SU-DHL-6 (cell line): Measurements from ENCODE around the gene KCNJ15.

Experiments
- EZH2phosphoT487 ChIP-seq: fragments of 200-600 bp; sonication (generic), shearing (Covaris generic); conservative IDR thresholded peaks from 2 replicates; pipeline ENCODE4 v1.6.1; 2018; ENCODE audit warnings: mild to moderate bottlenecking, antibody characterized with exemption, low read length, moderate library complexity, mixed read lengths
- TF ChIP-seq, protein P1 (sequence below): fragments of 200-600 bp; sonication (generic); IDR thresholded peaks from one replicate; pipeline ENCODE4 v1.5.1; 2017; ENCODE audit warnings: antibody characterized with exemption, mild to moderate bottlenecking, low read length, moderate library complexity; ENCODE audit not compliant: insufficient read depth, poor library complexity, severe bottlenecking

DNA sequence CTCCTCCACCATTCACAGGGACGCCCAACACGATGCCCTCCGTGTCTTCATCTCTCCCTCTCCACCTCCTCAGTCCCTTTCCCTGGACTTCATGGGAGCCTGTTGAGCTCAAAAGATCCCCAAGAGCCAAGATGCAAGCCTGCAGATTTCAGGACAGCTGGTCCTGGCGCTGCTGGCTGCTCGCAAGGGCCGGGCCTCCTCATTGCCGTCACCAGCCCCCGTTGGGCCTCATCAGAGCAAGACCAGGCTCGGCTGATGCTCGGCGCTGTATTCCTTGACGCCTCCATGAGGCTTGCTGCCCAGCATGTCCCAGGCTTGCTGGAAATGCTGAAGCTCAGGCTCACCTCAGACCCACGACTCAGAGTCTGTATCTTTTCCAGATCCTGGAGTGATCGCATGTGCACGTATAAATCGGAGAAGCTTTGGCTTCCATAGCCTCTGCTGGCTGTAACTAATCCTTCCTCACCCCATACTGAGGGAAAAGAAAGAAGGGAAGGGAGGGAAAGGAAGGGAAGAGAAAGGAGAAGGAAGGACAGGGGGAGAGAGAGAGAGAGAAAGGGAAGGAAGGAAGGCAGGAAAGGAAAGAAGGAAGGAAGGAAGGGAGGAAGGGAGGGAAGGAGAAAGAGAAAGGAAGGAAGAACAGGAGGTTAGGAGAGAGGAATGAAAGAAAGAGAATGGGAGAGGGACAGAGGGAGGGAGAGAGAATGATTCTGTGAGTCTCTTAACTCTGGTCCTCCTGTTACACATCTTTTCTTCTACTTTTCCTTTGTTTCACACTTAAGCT, 94.6 kb downstream of the KCNJ15 start:
- TF ChIP-seq, protein P1, sequence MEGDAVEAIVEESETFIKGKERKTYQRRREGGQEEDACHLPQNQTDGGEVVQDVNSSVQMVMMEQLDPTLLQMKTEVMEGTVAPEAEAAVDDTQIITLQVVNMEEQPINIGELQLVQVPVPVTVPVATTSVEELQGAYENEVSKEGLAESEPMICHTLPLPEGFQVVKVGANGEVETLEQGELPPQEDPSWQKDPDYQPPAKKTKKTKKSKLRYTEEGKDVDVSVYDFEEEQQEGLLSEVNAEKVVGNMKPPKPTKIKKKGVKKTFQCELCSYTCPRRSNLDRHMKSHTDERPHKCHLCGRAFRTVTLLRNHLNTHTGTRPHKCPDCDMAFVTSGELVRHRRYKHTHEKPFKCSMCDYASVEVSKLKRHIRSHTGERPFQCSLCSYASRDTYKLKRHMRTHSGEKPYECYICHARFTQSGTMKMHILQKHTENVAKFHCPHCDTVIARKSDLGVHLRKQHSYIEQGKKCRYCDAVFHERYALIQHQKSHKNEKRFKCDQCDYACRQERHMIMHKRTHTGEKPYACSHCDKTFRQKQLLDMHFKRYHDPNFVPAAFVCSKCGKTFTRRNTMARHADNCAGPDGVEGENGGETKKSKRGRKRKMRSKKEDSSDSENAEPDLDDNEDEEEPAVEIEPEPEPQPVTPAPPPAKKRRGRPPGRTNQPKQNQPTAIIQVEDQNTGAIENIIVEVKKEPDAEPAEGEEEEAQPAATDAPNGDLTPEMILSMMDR, result no peak
- TF ChIP-seq EZH2phosphoT487, result no peak
